Liver (tissue), 9 donors: ENCODE measurements around the gene FNDC10. TPM values are rescaled to one million over a fixed set of nuclear protein-coding genes. Genes with fewer than 3 reads are reported as not detected.

ENCODE experiments used
- DNase-seq: peaks from one replicate; pipeline ENCODE4 v3.0.0-alpha.2; 2017; ENCODE audit warnings: low spot score
- H3K27ac ChIP-seq, 2 donors: one replicate each; pipeline ENCODE4 v1.7.0; 2013; ENCODE audit warnings: inconsistent platforms in 2 of 2, low read length in 2 of 2, control low read depth in 1 of 2, low read depth in 1 of 2, mild to moderate bottlenecking in 1 of 2
- H3K27me3 ChIP-seq, 4 donors: one replicate each; pipeline versions ENCODE4 v1.6.1 to v1.7.0; 2013; ENCODE audit warnings: low read length in 3 of 4, inconsistent platforms in 1 of 4, mild to moderate bottlenecking in 1 of 4, moderate library complexity in 1 of 4; ENCODE audit not compliant: control insufficient read depth in 4 of 4, insufficient read depth in 4 of 4
- H3K36me3 ChIP-seq, 4 donors: one replicate each; pipeline versions ENCODE4 v1.6.1 to v1.7.0; 2013; ENCODE audit warnings: low read length in 3 of 4, mild to moderate bottlenecking in 3 of 4, low read depth in 1 of 4, moderate library complexity in 1 of 4; ENCODE audit not compliant: control insufficient read depth in 4 of 4, insufficient read depth in 3 of 4
- H3K4me1 ChIP-seq, 4 donors: one replicate each; pipeline versions ENCODE4 v1.6.1 to v1.7.0; 2013; ENCODE audit warnings: low read length in 3 of 4, mild to moderate bottlenecking in 3 of 4, moderate library complexity in 1 of 4; ENCODE audit not compliant: control insufficient read depth in 4 of 4, insufficient read depth in 4 of 4
- H3K4me3 ChIP-seq, 3 donors: one replicate each; pipeline versions ENCODE4 v1.6.1 to v1.7.0; 2013; ENCODE audit warnings: low read length in 3 of 3, control low read depth in 1 of 3, low read depth in 1 of 3, mild to moderate bottlenecking in 1 of 3
- H3K9ac ChIP-seq, 2 donors: one replicate each; pipeline ENCODE4 v1.7.0; 2013; ENCODE audit warnings: low read length in 2 of 2, mild to moderate bottlenecking in 2 of 2, moderate library complexity in 2 of 2, control low read depth in 1 of 2, low read depth in 1 of 2
- H3K9me3 ChIP-seq, 4 donors: one replicate each; pipeline versions ENCODE4 v1.6.1 to v1.7.0; 2013; ENCODE audit warnings: low read length in 3 of 4; ENCODE audit not compliant: control insufficient read depth in 4 of 4
- ATF3 ChIP-seq: IDR thresholded peaks from 2 replicates; pipeline ENCODE4 v1.6.1; 2016; ENCODE audit warnings: antibody characterized with exemption
- EGR1 ChIP-seq, 2 donors: IDR thresholded peaks; 2 replicates each; pipeline ENCODE4 v1.6.1; 2016 to 2018; ENCODE audit warnings: antibody characterized with exemption in 2 of 2, low read depth in 2 of 2
- FOXA1 ChIP-seq: IDR thresholded peaks from 2 replicates; pipeline ENCODE4 v1.6.1; 2016; ENCODE audit warnings: antibody characterized with exemption
- GABPA ChIP-seq, 2 donors: IDR thresholded peaks in 1 of 2; conservative IDR thresholded peaks in 1 of 2; 2 replicates each; pipeline ENCODE4 v1.6.1; 2016; ENCODE audit warnings: antibody characterized with exemption in 2 of 2, mild to moderate bottlenecking in 1 of 2, moderate library complexity in 1 of 2
- HNF4A ChIP-seq, 2 donors: conservative IDR thresholded peaks; 2 replicates each; pipeline ENCODE4 v1.6.1; 2016; ENCODE audit warnings: antibody characterized with exemption in 2 of 2, mild to moderate bottlenecking in 2 of 2
- HNF4G ChIP-seq: IDR thresholded peaks from 2 replicates; pipeline ENCODE4 v1.6.1; 2016; ENCODE audit warnings: antibody characterized with exemption
- JUND ChIP-seq, 2 donors: IDR thresholded peaks; 2 replicates each; pipeline ENCODE4 v1.6.1; 2016; ENCODE audit warnings: antibody characterized with exemption in 2 of 2
- NR2F2 ChIP-seq: IDR thresholded peaks from 2 replicates; pipeline ENCODE4 v1.6.1; 2016; ENCODE audit warnings: antibody characterized with exemption
- RAD21 ChIP-seq, 2 donors: IDR thresholded peaks; 2 replicates each; pipeline ENCODE4 v1.6.1; 2016; ENCODE audit warnings: antibody characterized with exemption in 2 of 2, mild to moderate bottlenecking in 2 of 2
- REST ChIP-seq: IDR thresholded peaks from 2 replicates; pipeline ENCODE4 v1.6.1; 2016; ENCODE audit warnings: antibody characterized with exemption, mild to moderate bottlenecking
- RXRA ChIP-seq, 2 donors: IDR thresholded peaks; 2 replicates each; pipeline ENCODE4 v1.6.1; 2017 to 2018; ENCODE audit warnings: antibody characterized with exemption in 2 of 2, mild to moderate bottlenecking in 1 of 2
- SP1 ChIP-seq: IDR thresholded peaks from 2 replicates; pipeline ENCODE4 v1.6.1; 2018; ENCODE audit warnings: antibody characterized with exemption, mild to moderate bottlenecking
- YY1 ChIP-seq: IDR thresholded peaks from 2 replicates; pipeline ENCODE4 v1.6.1; 2016; ENCODE audit warnings: antibody characterized with exemption, mild to moderate bottlenecking
- ZBTB33 ChIP-seq: IDR thresholded peaks from 2 replicates; pipeline ENCODE4 v1.6.1; 2016; ENCODE audit warnings: antibody characterized with exemption
- WGBS: extraction: QIAGEN DNeasy Blood & Tissue Kit; methylation state at CpG from one replicate; pipeline ENCODE4 v1.1.7; 2013; 5-methylcytosine and 5-hydroxymethylcytosine counted together
- polyA plus RNA-seq, 2 donors: library from polyadenylated mRNA; stranded (reverse) in 1 of 2; unstranded in 1 of 2; fragments of 200-250 nt in 1 of 2; fragments of >200 nt in 1 of 2; fragmentation: Nextera tagmentation in 1 of 2; extraction: Ambion mirVana in 1 of 2; gene quantifications; one replicate each; pipeline versions ENCODE4 v1.2.1 to v1.2.3, GENCODE V29; 2013 to 2015
- total RNA-seq, 2 donors: library from RNA; depleted of rRNA; stranded (reverse); fragments of >200 nt; gene quantifications; one replicate each; pipeline ENCODE4 v1.2.3, GENCODE V29; 2014
- donor health status: healthy.
- donor health status: healthy.
- donor health status: healthy.
- donor health status: healthy.
- donor health status: healthy.

The FNDC10 gene
- total and polyA plus RNA-seq, 4 donors = 0.08 to 0.58 (median 0.25) TPM

GRCh38 chr1:1603671-1604373 is 3.9 kb upstream of the FNDC10 start:
- no peak overlapping the region for H3K4me3 ChIP-seq
- 77% methylated on average over 13 of the region's 13 CpGs for WGBS
- DNase-seq = no peak

More at GRCh38 chr1:1603671-1604373, 3.9 kb upstream of the FNDC10 start:
- Histone ChIP-seq H3K27ac (no peak overlapping the region), H3K36me3 (no peaks in the 10 kb centered on the region), H3K9ac (no peak overlapping the region), H3K9me3 (no peaks in the 10 kb centered on the region), H3K27me3 (peaks cover 0 to 4% (median 0%) of the 10 kb centered on the region in 4 donors), H3K4me1 (peaks cover 2 to 15% (median 10%) of the 10 kb centered on the region in 4 donors)
- TF ChIP-seq SP1 = no peak
- no peak for TF ChIP-seq RXRA (IDR thresholded peaks at IDR 0.05)
- no peak for TF ChIP-seq HNF4G
- TF ChIP-seq NR2F2 = no peak
- TF ChIP-seq JUND (IDR thresholded peaks at IDR 0.05) = no peak
- TF ChIP-seq HNF4A (conservative IDR thresholded peaks at IDR 0.05) = no peak
- no peak for TF ChIP-seq REST
- TF ChIP-seq FOXA1 = no peak
- no peak for TF ChIP-seq ZBTB33
- TF ChIP-seq YY1 = no peak
- TF ChIP-seq RAD21 (IDR thresholded peaks at IDR 0.05) = no peak
- TF ChIP-seq EGR1 (IDR thresholded peaks at IDR 0.05; ENCODE audit: low read depth in 2 of 2) = no peak
- TF ChIP-seq ATF3 = no peak
- TF ChIP-seq GABPA (IDR thresholded peaks at IDR 0.05 in 1 of 2, conservative IDR thresholded peaks at IDR 0.05 in 1 of 2) = no peak
